PFSK-1 (cell line): ENCODE measurements around the gene KLHL17.

Source experiments
- FOXP2 ChIP-seq: optimal IDR thresholded peaks from 2 replicates; pipeline ENCODE3; 2011; ENCODE audit warnings: borderline replicate concordance, control low read depth, inconsistent platforms; ENCODE audit not compliant: insufficient read depth; ENCODE audit errors: extremely low read length, extremely low read depth
- POLR2AphosphoS5 ChIP-seq: IDR thresholded peaks from 2 replicates; pipeline ENCODE4 v1.6.1; 2012; ENCODE audit warnings: low read depth, mild to moderate bottlenecking, control low read depth, low read length, moderate library complexity
- REST ChIP-seq, 2 experiments: IDR thresholded peaks; 2 replicates each; pipeline versions ENCODE4 v1.6.1 to v1.8.0; 2011 to 2012; ENCODE audit warnings: low read depth in 2 of 2, low read length in 2 of 2, control low read depth in 1 of 2, inconsistent platforms in 1 of 2, mild to moderate bottlenecking in 1 of 2, moderate library complexity in 1 of 2; ENCODE audit not compliant: insufficient read depth in 1 of 2
- SIN3A ChIP-seq: IDR thresholded peaks from 2 replicates; pipeline ENCODE4 v1.6.1; 2012; ENCODE audit warnings: mild to moderate bottlenecking, low read length, moderate library complexity, borderline replicate concordance; ENCODE audit not compliant: insufficient read depth
- TAF1 ChIP-seq: IDR thresholded peaks from 2 replicates; pipeline ENCODE4 v1.6.1; 2012; ENCODE audit warnings: low read length, control low read depth, borderline replicate concordance; ENCODE audit not compliant: insufficient read depth

The KLHL17 gene

GRCh38 chr1:1001057-1001783, 40.8 kb downstream of the KLHL17 start:
- TF ChIP-seq TAF1 (no peak), SIN3A (no peak), POLR2AphosphoS5 (no peak), FOXP2 (no peak), REST (IDR thresholded peaks at IDR 0.05; ENCODE audit: insufficient read depth in 1 of 2, low read depth in 2 of 2, low read length in 2 of 2) (no peak)

- no peak for TF ChIP-seq TAF1
- TF ChIP-seq REST (IDR thresholded peaks at IDR 0.05; ENCODE audit: insufficient read depth in 1 of 2, low read depth in 2 of 2, low read length in 2 of 2), result no peak
- no peak for TF ChIP-seq FOXP2
Measured at GRCh38 chr1:1003618-1004419, 43.4 kb downstream of the KLHL17 start.

GRCh38 chr1:1004420-1004779, 44.0 kb downstream of the KLHL17 start:
- TF ChIP-seq TAF1, result no peak
- no peak for TF ChIP-seq FOXP2
- no peak for TF ChIP-seq POLR2AphosphoS5
- TF ChIP-seq SIN3A, result no peak
- TF ChIP-seq REST (IDR thresholded peaks at IDR 0.05; ENCODE audit: insufficient read depth in 1 of 2, low read depth in 2 of 2, low read length in 2 of 2), result no peak

- TF ChIP-seq POLR2AphosphoS5 (no peak), SIN3A (no peak), REST (IDR thresholded peaks at IDR 0.05; ENCODE audit: insufficient read depth in 1 of 2, low read depth in 2 of 2, low read length in 2 of 2) (no peak)
Measured at GRCh38 chr1:1004780-1005697, 44.7 kb downstream of the KLHL17 start.
